Mucosa of rectum (tissue), 2 donors: ENCODE data around the gene SLC25A28.

Experiments used
- H3K27ac ChIP-seq, 2 donors: one replicate each; pipeline ENCODE4 v1.7.0; 2013; ENCODE audit warnings: inconsistent platforms in 2 of 2, low read depth in 2 of 2, low read length in 2 of 2
- H3K27me3 ChIP-seq, 2 donors: one replicate each; pipeline ENCODE4 v1.7.0; 2013; ENCODE audit warnings: low read length in 2 of 2; ENCODE audit not compliant: control insufficient read depth in 2 of 2, insufficient read depth in 2 of 2
- H3K36me3 ChIP-seq, 2 donors: one replicate each; pipeline ENCODE4 v1.7.0; 2013; ENCODE audit warnings: low read length in 2 of 2; ENCODE audit not compliant: control insufficient read depth in 2 of 2, insufficient read depth in 2 of 2
- H3K4me1 ChIP-seq, 2 donors: one replicate each; pipeline ENCODE4 v1.7.0; 2013; ENCODE audit warnings: low read length in 2 of 2, mild to moderate bottlenecking in 1 of 2; ENCODE audit not compliant: control insufficient read depth in 2 of 2, insufficient read depth in 2 of 2
- H3K4me3 ChIP-seq, 2 donors: one replicate each; pipeline ENCODE4 v1.7.0; 2013; ENCODE audit warnings: low read length in 2 of 2
- H3K9ac ChIP-seq, 2 donors: one replicate each; pipeline ENCODE4 v1.7.0; 2013; ENCODE audit warnings: low read length in 2 of 2, low read depth in 1 of 2, mild to moderate bottlenecking in 1 of 2
- H3K9me3 ChIP-seq, 2 donors: one replicate each; pipeline ENCODE4 v1.7.0; 2013; ENCODE audit warnings: low read length in 2 of 2; ENCODE audit not compliant: control insufficient read depth in 2 of 2
- donor health status: healthy.
- donor health status: Normal muscosa, but diverticular disease.

The SLC25A28 gene

DNA sequence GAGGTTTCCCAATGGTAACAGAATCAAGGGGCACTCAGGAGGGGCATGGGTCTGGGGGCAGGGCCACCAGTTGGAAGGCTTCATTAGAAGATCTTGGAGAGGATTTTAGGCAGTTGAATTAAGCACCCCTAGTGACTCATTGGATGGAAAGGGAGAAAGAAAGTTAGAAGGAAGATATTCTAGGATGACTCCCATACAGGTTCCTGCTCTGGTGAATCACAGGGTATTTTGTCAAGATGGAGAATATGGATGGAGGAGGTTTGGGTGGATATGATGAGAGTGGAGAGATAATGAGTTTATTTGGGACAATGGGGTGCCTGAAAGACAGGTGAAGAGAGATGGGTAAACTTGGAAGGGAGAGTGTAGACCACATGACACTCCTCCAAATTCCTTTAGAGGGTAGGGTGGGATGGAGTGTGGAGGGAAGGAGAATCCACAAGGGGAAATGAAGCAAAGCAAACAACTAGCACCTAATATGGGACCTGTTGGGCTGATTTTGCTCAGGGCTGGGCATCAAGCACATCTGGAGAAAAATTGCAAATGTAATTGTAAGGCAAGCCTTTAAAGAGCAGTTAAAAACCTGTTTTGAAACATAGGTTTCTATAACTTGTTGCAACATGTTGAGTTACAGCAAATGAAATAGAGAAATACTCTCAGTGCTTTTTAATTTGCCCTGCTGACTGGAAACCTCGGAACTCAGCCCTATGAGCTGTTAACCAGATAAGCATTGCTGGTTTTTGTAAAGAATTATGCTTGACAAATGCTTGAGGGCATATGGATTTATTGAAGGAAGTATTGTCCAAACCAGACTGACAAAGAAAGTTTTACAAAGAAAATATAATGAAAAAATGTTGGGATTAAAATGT, 36.2 kb upstream of the SLC25A28 start:
- Histone ChIP-seq H3K9me3 (no peaks in the 10 kb centered on the region), H3K4me1 (peaks cover 3 to 15% of the 10 kb centered on the region in 2 donors), H3K27ac (no peak overlapping the region), H3K36me3 (peaks cover 0 to under 1% of the 10 kb centered on the region in 2 donors), H3K4me3 (no peak overlapping the region), H3K9ac (no peak overlapping the region), H3K27me3 (no peaks in the 10 kb centered on the region)

GRCh38 chr10:99654390-99655175, 34.3 kb upstream of the SLC25A28 start:
- Histone ChIP-seq H3K4me3 (no peak overlapping the region), H3K9ac (no peak overlapping the region), H3K9me3 (no peaks in the 10 kb centered on the region), H3K27ac (no peak overlapping the region), H3K36me3 (no peaks in the 10 kb centered on the region), H3K27me3 (peaks cover 0 to 2% of the 10 kb centered on the region in 2 donors), H3K4me1 (peaks cover 0 to 4% of the 10 kb centered on the region in 2 donors)

DNA sequence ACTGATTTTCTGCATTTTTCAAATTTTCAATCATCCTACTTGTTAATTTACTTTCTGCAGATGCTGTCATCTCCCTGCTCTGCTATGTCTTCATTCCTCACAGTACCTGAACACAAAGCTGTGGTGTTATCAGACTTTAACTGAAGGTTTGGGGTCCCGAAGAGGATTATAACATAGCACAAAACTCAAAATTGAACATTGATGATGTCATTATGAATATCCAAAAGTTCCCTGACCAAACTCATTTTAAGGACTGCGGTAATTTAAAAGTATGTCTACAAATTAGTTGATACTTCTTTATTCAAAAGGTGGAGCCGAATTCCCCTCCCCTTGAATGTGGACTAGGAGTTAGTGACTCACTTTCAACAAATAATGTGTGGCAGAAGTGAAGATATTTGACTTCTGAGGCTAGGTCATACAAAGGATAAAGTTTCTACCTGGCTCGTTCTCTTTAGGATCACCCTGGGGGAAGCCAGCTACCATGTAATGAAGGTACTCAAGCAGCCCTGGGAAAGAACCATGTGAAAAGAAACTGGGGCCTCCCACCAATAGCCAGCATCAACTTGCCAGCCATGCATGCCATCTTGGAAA, 32.7 kb upstream of the SLC25A28 start:
- Histone ChIP-seq H3K4me3 (no peak overlapping the region), H3K36me3 (no peaks in the 10 kb centered on the region), H3K27me3 (peaks cover 0 to 2% of the 10 kb centered on the region in 2 donors), H3K9me3 (no peaks in the 10 kb centered on the region), H3K4me1 (no peaks in the 10 kb centered on the region), H3K27ac (no peak overlapping the region), H3K9ac (no peak overlapping the region)

DNA sequence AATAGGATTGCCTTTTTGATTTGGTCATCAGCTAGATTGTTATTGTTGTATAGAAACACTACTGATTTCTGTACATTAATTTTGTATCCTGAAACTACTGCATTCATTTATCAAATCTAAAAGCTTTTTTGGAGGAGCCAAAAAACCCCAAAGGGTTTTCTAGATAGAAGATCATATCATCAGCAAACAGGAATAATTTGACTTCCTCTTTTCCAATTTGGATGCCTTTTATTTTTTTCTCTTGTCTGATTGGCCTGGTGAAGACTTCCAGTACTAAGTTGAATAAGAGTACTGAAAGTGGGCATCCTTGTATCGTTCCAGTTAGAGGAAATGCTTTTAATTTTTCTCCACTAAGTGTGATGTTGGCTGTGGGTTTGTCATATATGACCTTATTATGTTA, 28.5 kb upstream of the SLC25A28 start:
- no peaks in the 10 kb centered on the region for H3K9me3 ChIP-seq
- H3K36me3 ChIP-seq: no peaks in the 10 kb centered on the region
- H3K27ac ChIP-seq: no peak overlapping the region
- H3K4me1 ChIP-seq: no peaks in the 10 kb centered on the region
- H3K9ac ChIP-seq: no peak overlapping the region
- H3K4me3 ChIP-seq: no peak overlapping the region
- H3K27me3 ChIP-seq: peaks cover 0 to 2% of the 10 kb centered on the region in 2 donors

- Histone ChIP-seq H3K27me3 (peaks cover 0 to 2% of the 10 kb centered on the region in 2 donors), H3K27ac (no peak overlapping the region)
These were observed 27.4 kb upstream of the SLC25A28 start for GRCh38 chr10:99647601-99648151.

DNA sequence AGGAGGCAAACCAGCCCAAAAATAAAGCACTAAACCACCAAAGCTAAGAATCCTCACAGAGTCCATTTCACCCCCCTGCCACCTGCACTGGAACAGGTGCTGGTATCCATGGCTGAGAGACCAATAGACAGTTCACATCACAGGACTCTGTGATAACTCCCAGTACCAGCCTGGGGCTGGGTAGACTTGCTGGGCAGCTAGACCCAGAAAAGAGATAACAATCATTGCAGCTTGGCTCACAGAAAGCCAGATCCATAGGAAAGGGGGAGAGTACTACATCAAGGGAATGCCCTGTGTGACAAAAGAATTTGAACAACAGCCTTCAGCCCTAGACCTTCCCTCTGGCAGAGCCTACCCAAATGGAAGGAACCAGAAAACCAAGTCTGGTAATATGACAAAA, 13.6 kb upstream of the SLC25A28 start:
- Histone ChIP-seq H3K36me3 (no peaks in the 10 kb centered on the region), H3K4me1 (no peaks in the 10 kb centered on the region), H3K4me3 (no peak overlapping the region), H3K9ac (no peak overlapping the region), H3K9me3 (no peaks in the 10 kb centered on the region), H3K27me3 (no peaks in the 10 kb centered on the region), H3K27ac (no peak overlapping the region)

More at GRCh38 chr10:99647601-99648151, 27.4 kb upstream of the SLC25A28 start:
- Histone ChIP-seq H3K9me3 (no peaks in the 10 kb centered on the region), H3K36me3 (no peaks in the 10 kb centered on the region), H3K9ac (no peak overlapping the region), H3K4me1 (no peaks in the 10 kb centered on the region), H3K4me3 (no peak overlapping the region)

DNA sequence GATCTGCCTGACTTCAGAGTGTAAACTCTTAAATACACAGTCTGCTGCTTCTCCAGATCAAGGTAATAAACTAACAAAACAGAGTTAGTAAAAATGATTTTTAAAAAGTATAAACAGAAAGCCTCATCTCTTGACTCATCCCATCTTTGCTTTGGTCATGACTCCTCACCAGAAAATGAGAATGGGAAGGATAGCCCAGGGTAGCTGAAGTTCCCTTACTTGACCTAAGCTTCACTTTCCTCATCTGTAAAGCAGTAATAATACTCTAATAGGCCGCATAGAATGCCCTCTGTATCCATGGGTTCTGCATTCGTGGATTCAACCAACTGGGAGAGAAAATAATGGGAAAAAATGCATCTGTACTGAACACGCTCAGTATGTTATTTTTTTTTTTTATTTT, 11.3 kb upstream of the SLC25A28 start:
- H3K9ac ChIP-seq: no peak overlapping the region
- no peaks in the 10 kb centered on the region for H3K9me3 ChIP-seq
- H3K27me3 ChIP-seq: no peaks in the 10 kb centered on the region
- no peak overlapping the region for H3K27ac ChIP-seq
- H3K36me3 ChIP-seq: no peaks in the 10 kb centered on the region
- no peaks in the 10 kb centered on the region for H3K4me1 ChIP-seq
- no peak overlapping the region for H3K4me3 ChIP-seq

DNA sequence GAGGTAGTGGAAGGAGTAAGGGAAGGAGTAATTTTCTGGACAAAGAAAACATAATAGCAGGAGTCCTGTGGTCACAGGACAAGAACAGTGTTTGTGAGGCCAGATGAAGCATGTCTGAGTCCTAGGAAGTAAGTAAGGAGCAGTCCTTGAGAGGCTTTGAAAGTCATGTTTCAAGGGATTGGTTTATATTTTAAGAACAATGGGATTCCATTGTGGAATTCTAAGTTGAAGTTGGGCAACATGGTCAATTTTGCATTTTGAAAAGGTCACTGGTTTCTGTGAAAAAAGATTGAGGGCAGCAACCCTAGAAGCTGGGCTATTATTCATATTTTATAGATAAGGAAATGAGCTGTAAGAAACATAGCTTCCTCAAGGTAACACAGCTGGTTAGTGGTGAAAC, 10.8 kb upstream of the SLC25A28 start:
- H3K9me3 ChIP-seq: no peaks in the 10 kb centered on the region
- H3K9ac ChIP-seq: no peak overlapping the region
- no peak overlapping the region for H3K4me3 ChIP-seq
- no peaks in the 10 kb centered on the region for H3K27me3 ChIP-seq
- no peak overlapping the region for H3K27ac ChIP-seq
- H3K4me1 ChIP-seq: no peaks in the 10 kb centered on the region
- no peaks in the 10 kb centered on the region for H3K36me3 ChIP-seq

DNA sequence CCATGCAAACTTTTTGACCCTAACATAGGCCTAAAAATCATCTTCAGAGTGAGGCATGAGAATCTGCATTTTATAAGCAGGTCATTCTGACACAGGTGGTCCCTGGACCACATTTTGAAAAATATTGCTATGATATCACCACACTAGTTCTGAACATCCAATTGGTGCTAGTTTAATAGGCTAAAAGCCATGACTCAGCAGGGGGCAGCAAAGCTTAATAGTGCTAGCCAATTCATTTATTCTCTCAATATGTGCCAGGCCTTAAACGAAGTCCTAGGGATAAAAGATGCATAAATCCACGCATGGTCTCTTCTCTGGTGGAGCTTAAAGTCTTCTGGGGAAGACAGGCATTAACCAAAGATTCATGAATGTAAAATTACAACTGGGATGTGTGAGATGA, 10.2 kb upstream of the SLC25A28 start:
- Histone ChIP-seq H3K4me3 (no peak overlapping the region), H3K27ac (no peak overlapping the region), H3K9me3 (no peaks in the 10 kb centered on the region), H3K9ac (no peak overlapping the region), H3K27me3 (no peaks in the 10 kb centered on the region), H3K36me3 (no peaks in the 10 kb centered on the region), H3K4me1 (no peaks in the 10 kb centered on the region)

- no peak overlapping the region for H3K4me3 ChIP-seq
- H3K9ac ChIP-seq: no peak overlapping the region
- H3K36me3 ChIP-seq: no peaks in the 10 kb centered on the region
- no peaks in the 10 kb centered on the region for H3K27me3 ChIP-seq
- no peak overlapping the region for H3K27ac ChIP-seq
- H3K9me3 ChIP-seq: no peaks in the 10 kb centered on the region
- no peaks in the 10 kb centered on the region for H3K4me1 ChIP-seq
These were observed 9.4 kb upstream of the SLC25A28 start for GRCh38 chr10:99629625-99629978.
